GM19239 (cell line): Measurements from ENCODE around the gene RAB29.

Experiments
- DNase-seq: peaks from one replicate; pipeline ENCODE4 v3.0.0; 2011; ENCODE audit warnings: low spot score; ENCODE audit not compliant: insufficient read length
- FAIRE-seq: peaks from 2 replicates; lab custom pipeline; 2011; peaks lifted over from hg19 to GRCh38; lab: Jason Lieb, UNC

The RAB29 gene

DNA sequence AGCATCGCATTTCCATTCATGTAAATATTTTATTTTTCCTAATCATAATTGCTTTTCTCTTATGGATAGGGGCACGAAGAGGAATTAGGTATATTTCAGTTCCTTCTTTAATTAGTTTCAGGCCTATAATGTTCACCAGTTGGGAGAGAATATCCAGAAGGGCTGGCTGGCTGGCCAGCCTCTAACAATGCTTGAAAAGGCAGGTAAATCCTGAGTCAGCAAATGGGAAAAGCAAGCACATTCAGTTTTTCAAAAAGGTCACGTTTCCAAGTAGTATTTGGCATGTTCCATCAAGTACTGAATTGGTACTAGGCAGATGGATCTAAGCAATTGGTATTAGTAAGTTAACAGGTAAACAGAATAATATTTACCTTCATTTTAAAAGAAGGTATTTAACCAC lies 8.0 kb downstream of the RAB29 start:
- no peak for FAIRE-seq

DNA sequence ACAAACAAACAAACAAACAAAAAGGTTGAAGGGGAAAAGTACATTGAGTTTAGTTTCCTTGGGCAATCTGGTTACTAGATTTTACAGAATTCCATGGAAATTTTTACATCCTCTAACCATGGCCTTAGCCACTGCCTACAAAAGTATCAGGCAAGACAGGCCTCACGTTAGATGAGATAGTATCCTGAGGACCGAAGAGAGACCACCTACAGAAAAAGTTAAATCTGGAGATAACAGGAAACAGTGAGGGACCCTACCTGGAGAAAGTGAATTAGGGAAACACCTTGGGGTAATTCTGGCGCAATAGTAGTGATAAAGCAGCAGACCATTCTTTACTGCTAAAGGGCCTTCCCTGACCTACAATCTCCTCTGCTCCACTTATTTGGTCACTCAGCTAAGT lies 8.7 kb downstream of the RAB29 start:
- DNase-seq (no peak), FAIRE-seq (no peak)

More for the DNA sequence above, 8.0 kb downstream of the RAB29 start:
- DNase-seq, result no peak

DNA sequence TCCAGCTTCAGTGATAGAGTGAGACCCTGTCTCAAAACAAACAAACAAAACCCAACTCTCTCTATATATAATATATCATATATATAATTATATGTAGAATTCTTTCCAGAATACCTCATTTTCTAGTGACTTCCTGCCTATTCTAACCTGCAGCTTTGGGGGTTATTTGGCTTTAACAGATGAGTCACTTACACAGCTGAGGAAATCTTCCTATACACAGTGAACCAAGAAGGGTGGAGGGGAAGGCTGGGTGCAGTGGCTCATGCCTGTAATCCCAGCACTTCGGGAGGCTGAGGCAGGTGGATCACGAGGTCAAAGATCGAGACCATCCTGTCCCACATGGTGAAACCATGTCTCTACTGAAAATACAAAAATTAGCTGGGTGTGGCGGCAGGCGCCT lies 9.2 kb downstream of the RAB29 start:
- DNase-seq (no peak), FAIRE-seq (no peak)

DNA sequence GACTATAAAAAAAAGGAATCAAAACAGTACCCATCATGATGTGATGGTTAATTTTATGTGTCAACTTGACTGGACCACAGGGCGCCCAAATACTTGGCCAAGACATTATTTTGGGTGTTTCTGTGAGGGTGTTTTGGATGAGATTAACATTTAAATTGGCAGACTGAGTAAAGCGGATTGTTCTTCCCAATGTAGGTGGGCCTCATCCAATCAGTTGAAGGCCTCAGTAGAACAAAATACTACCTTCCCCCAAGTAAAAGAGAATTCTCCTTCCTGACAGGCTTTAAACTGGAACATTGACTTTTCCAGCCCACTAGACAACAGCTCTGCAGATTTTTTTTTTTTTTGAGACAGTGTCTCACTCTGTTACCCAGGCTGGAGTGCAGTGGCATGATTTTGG lies 10.7 kb downstream of the RAB29 start:
- no peak for FAIRE-seq
- no peak for DNase-seq

DNA sequence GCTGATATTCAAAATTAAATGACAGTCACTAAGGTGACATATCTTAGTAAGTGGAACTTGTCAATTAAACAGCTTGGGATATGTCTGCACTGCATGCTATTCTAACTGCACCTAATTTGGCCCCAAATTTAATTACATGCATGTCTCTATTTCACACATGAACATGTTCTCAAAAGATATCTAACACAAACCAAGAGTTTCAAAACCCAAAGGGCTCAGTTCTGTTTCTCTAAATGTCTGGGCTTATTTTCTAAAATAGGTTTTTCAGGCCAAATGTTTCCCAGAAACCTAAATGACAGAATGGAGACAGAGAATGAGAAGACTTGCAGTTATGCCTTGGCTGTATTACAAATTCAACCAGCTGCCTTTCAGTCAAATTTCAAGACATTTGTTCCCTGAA lies 11.3 kb downstream of the RAB29 start:
- FAIRE-seq (no peak), DNase-seq (no peak)

- DNase-seq, result no peak
- no peak for FAIRE-seq
These were observed 14.7 kb downstream of the RAB29 start for GRCh38 chr1:205760606-205761005.

DNA sequence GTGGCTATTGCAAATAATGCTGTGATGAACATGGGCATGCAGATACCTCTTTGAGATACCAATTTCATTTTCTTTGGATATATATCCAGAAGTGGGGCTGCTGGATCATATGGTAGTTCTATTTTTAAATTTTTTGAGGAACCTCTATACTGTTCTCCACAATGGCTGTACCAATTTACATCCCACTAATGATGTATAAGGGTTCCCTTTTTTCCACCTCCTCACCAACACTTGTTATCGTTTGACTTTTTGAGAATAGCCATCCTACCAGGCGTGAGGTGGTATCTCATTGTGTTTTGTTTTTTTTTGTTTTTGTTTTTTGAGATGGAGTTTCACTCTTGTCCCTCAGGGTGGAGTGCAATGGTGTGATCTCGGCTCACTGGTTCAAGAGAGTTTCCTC lies 18.7 kb downstream of the RAB29 start:
- FAIRE-seq (no peak), DNase-seq (no peak)

GRCh38 chr1:205754857-205755256 lies 20.4 kb downstream of the RAB29 start:
- DNase-seq (no peak), FAIRE-seq (no peak)

GRCh38 chr1:205751036-205751651 lies 24.1 kb downstream of the RAB29 start:
- no peak for DNase-seq
- peak; percentile 70 for FAIRE-seq

DNA sequence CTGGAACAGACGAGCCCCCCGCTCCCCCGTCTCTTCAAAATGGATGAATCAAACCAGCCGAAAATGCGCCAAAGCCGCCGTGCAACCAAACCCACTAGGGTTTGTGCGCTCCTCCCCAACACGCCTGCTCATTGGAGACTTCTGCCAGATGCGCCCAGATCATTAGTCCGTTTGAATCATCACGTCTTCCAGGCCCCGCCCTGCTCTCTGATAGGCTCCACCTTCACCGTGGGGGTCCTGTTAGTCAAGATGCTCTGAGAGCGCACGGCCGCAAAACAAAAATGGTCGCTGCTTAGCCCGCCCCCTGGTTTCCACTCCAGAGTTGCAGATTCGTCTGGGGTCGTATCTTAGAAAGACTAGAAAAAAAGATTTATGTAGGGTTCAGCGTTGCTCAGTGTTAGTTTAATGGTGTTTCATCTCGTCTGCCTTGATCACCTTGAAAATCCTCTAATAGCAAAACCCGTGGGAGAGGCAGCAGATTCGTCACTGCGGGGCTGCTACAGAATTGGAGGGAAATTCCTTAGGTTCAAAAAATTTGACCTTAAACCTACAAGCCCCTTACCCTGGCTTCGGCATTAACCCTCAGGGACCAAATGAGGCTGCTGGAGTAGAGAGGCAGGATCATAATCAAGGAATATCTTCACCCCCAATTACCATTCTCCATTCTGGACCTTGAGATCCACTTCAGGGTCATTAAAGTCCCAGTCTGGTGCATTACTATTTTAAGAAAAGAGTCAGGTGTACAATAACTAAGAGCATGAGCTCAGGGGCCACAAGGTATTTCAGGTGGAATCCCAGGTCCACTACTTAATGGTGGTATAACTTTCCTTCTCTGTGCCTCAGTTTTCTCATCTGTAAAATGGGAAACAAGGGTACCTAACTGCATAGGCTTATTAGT lies 24.9 kb downstream of the RAB29 start, which contains the start of gene NUCKS1:
Gene NUCKS1 (minus strand): TSS at position 45 of the 898 bp plus-strand sequence. CDS start 209 bp downstream, outside the sequence.
- peak; percentile 74 for DNase-seq
- peak; percentile 100 for FAIRE-seq

DNA sequence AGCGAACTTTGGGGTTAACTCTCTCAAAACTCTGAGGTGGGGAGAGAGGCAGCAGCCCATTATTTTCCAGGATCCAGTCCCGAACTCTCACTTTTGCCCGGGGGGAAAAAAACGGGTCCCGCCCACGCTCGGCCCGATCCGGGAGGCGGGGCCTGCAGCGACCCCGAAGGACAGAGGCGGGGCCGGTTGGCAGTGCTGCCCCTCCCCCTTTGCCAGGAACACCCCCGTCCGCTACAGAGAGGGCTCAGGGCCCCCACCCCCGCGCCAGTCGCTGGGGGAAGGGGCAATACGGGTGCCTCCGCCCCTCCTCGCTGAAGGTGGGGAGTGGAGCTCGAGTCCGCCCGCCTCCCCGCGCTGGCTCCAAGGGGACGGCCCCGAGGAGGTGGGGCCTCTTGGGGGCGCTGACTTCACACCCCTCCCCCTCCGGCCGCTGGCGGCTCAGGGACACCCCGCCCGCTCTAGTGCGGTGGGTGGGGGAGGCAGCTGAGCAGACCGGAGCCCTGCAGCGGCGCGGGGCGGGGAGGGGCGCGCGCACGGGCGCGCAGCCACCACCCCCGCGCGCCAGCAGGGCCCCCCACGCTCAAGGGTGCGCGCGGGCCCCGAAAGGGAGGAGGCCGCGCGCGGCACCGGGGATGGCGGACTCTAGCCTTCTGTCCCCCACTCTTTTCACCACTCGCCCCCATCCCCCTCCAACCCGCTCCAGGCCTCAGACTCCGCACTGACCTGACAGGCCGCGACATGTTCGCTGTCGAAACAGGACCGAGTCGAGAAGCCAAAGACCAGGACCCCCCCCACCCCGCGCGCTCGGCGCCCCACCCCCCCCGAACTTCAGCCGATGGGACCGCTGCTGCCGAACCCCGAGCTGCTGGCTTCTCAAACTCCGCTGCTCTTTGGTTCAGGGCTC lies 25.8 kb downstream of the RAB29 start:
- FAIRE-seq (peak; percentile 92), DNase-seq (peak; percentile 85)

- DNase-seq (no peak), FAIRE-seq (no peak)
These were observed 26.7 kb downstream of the RAB29 start for GRCh38 chr1:205748403-205749233.

DNA sequence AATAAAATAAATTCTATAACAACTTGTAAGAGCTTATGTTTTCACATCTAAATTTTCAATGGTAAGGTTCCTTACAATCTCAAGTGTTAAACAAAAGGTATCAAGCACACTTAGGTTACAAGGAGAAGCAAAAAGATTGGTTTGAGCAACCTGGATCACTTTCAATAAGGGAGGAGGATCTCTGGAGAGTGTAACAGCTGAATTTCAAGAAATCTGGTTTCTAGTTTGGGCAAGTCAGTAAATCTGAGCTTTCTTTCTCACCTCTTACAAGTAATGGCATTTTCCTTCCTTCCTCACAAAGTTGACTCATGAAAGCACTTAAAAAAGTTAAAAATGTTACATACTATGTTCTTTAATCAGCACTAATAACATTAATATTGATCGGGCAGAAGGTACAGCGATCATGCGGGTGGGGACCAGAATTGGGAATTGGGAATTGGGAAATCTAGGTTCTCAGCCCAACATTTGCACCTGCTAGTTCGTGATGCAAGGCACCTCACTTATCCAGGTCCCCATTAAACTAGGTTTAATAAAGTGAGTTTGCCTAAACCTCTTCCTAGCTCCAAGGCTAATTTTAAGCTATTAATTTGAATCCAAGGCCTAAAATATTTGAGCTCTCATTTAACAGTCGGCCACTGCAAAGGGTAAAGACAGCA lies 28.4 kb downstream of the RAB29 start:
- no peak for FAIRE-seq
- DNase-seq, result no peak

- FAIRE-seq (no peak), DNase-seq (no peak)
These were observed 30.9 kb downstream of the RAB29 start for GRCh38 chr1:205744403-205744802.

GRCh38 chr1:205743977-205744376 lies 31.3 kb downstream of the RAB29 start:
- DNase-seq (no peak), FAIRE-seq (no peak)

- FAIRE-seq (no peak), DNase-seq (no peak)
These were observed 33.6 kb downstream of the RAB29 start for GRCh38 chr1:205741681-205742080.

- FAIRE-seq (no peak), DNase-seq (no peak)
These were observed 35.7 kb downstream of the RAB29 start for GRCh38 chr1:205739348-205740160.

DNA sequence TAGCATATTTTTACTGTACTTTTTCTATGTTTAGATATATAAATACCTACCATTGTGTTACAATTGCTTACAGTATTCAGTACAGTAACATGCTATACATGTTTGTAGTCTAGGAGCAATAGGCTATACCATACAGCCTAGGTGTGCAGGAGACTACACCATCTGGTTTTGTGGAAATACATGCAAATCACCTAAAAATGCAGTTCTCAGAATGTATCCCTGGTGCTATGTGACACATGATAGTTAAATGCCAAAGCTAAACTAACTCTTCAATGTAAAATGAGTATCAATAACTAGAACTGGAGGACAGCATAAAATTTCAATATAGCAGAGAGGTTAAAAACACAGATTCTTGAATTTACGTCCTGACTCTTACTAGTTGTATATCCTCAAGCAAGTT lies 40.1 kb downstream of the RAB29 start:
- DNase-seq (no peak), FAIRE-seq (peak; percentile 11)
